K562 (cell line): ENCODE results near the gene KATNB1. TPM values are rescaled to one million over a fixed set of nuclear protein-coding genes. Genes with fewer than 3 reads are reported as not detected.
A peak's percentile ranks its signal among the peaks of the same experiment; 100 is the strongest.

ENCODE experiments used
- ATAC-seq: fragments of 200-7000 bp; cut with Tn5 transposase; 3 replicates; pipeline ENCODE4 v1.9.1; 2020; ENCODE audit warnings: moderate library complexity
- BruUV-seq: library from RNA; stranded (reverse); fragments of 400-500 nt; replicated peaks from 2 replicates; lab custom pipeline; 2021; lab: Mats Ljungman, UMichigan
- CTCF ChIA-PET: fragments of 300-600 bp; formaldehyde crosslinking; extraction: SDS; loops from one replicate; lab custom pipeline; 2021; ENCODE audit warnings: low intra/inter-chr PET ratio; lab: Yijun Ruan, JAX
- POLR2A ChIA-PET: fragments of 300-600, 350-650 bp; sonication (Branson Sonifier 250); formaldehyde crosslinking; extraction: SDS; loops from one replicate; lab custom pipeline; 2021; ENCODE audit warnings: antibody characterized with exemption, inconsistent platforms; lab: Yijun Ruan, JAX
- DNase-seq, 4 experiments: peaks; one replicate each; pipeline versions ENCODE4 v3.0.0 to v3.0.0-alpha.2; 2011 to 2018; ENCODE audit warnings: low spot score in 3 of 4, mixed read lengths in 3 of 4; ENCODE audit errors: extremely low read depth in 1 of 4
- FAIRE-seq: peaks from 2 replicates; lab custom pipeline; 2011; peaks lifted over from hg19 to GRCh38; lab: Jason Lieb, UNC
- H2AFZ ChIP-seq: 2 replicates; pipeline ENCODE4 v1.6.0; 2011; ENCODE audit warnings: low read depth, low read length, control low read depth, inconsistent platforms
- H3K27ac ChIP-seq: fragments of 200-600 bp; 3 replicates; pipeline ENCODE4 v1.8.0; 2011; ENCODE audit warnings: low read depth, mild to moderate bottlenecking, control low read depth, inconsistent platforms, low read length, moderate library complexity, mixed read lengths; ENCODE audit errors: extremely low read depth
- H3K27me3 ChIP-seq, 2 experiments: fragments of 300-600 bp in 1 of 2; 2 replicates in 1 of 2; 3 replicates in 1 of 2; pipeline versions ENCODE4 v1.6.0 to v1.8.0; 2011; ENCODE audit warnings: inconsistent platforms in 2 of 2, low read length in 2 of 2, mild to moderate bottlenecking in 1 of 2, mixed read lengths in 1 of 2, moderate library complexity in 1 of 2; ENCODE audit not compliant: control insufficient read depth in 2 of 2, insufficient read depth in 2 of 2
- H3K36me3 ChIP-seq: fragments of 300-600 bp; 3 replicates; pipeline ENCODE4 v1.8.0; 2011; ENCODE audit warnings: mild to moderate bottlenecking, low read length, inconsistent platforms; ENCODE audit not compliant: control insufficient read depth, insufficient read depth
- H3K4me1 ChIP-seq, 2 experiments: fragments of 200-600 bp in 1 of 2; replicated peaks in 1 of 2; 2 replicates in 1 of 2; 3 replicates in 1 of 2; pipeline versions ENCODE4 v1.5.1 to v1.8.0; 2011; ENCODE audit warnings: inconsistent platforms in 2 of 2, low read length in 2 of 2, mild to moderate bottlenecking in 1 of 2, mixed read lengths in 1 of 2, moderate library complexity in 1 of 2; ENCODE audit not compliant: control insufficient read depth in 2 of 2, insufficient read depth in 2 of 2
- H3K4me2 ChIP-seq: 2 replicates; pipeline ENCODE4 v1.6.1; 2011; ENCODE audit warnings: low read length, control low read depth, inconsistent platforms, mixed read lengths; ENCODE audit not compliant: insufficient read depth
- H3K4me3 ChIP-seq: fragments of 200-600 bp; sonication (generic), shearing (Covaris generic); 2 replicates; pipeline ENCODE4 v1.5.1; 2016; ENCODE audit warnings: control low read depth, inconsistent platforms
- H3K79me2 ChIP-seq: fragments of 200-600 bp; 3 replicates; pipeline ENCODE4 v1.8.0; 2011; ENCODE audit warnings: low read length, inconsistent platforms; ENCODE audit not compliant: control insufficient read depth, insufficient read depth
- H3K9ac ChIP-seq, 2 experiments: 2 replicates each; pipeline versions ENCODE4 v1.6.0 to v1.6.1; 2011; ENCODE audit warnings: low read depth in 2 of 2, low read length in 2 of 2, control low read depth in 1 of 2, inconsistent platforms in 1 of 2, mild to moderate bottlenecking in 1 of 2, mixed read lengths in 1 of 2; ENCODE audit not compliant: insufficient read depth in 1 of 2
- H3K9me1 ChIP-seq: one replicate; pipeline ENCODE4 v1.6.0; 2011; ENCODE audit warnings: inconsistent platforms, mild to moderate bottlenecking, low read length, moderate library complexity; ENCODE audit not compliant: control insufficient read depth, insufficient read depth
- H3K9me3 ChIP-seq: replicated peaks from 2 replicates; pipeline ENCODE4 v1.5.1; 2011; ENCODE audit warnings: low read depth, low read length, inconsistent platforms; ENCODE audit not compliant: control insufficient read depth, insufficient read depth
- H4K20me1 ChIP-seq: replicated peaks from 2 replicates; pipeline ENCODE4 v1.6.1; 2011; ENCODE audit warnings: low read length, inconsistent platforms, mixed read lengths; ENCODE audit not compliant: control insufficient read depth, insufficient read depth
- GTF3C2 ChIP-seq: IDR thresholded peaks from 3 replicates; pipeline ENCODE4 v1.6.1; 2011; ENCODE audit warnings: borderline replicate concordance, mild to moderate bottlenecking, moderate library complexity; ENCODE audit not compliant: insufficient read length; ENCODE audit errors: extremely low read depth
- JUN ChIP-seq, 2 experiments: sonication (generic) in 1 of 2; formaldehyde crosslinking in 1 of 2; IDR thresholded peaks; 2 replicates each; pipeline versions ENCODE4 v1.6.1 to v1.8.0; 2012 to 2022; ENCODE audit warnings: borderline replicate concordance in 2 of 2, mild to moderate bottlenecking in 2 of 2, improper control_type of control experiment in 1 of 2, low read depth in 1 of 2, low read length in 1 of 2, missing genetic modification reagents in 1 of 2
- WGBS: fragments of 100-300 bp; shearing (Covaris generic); methylation state at CpG from one replicate; pipeline ENCODE4 v1.1.6; 2016; ENCODE audit warnings: low coverage, mixed read lengths; ENCODE audit not compliant: insufficient coverage; ENCODE audit errors: missing lambda C conversion rate; 5-methylcytosine and 5-hydroxymethylcytosine counted together
- in situ Hi-C: fragments of 300-500 bp; cut with MboI; formaldehyde crosslinking; loops from 4 replicates; pipeline ENCODE4 v1.15.0; 2018; ENCODE audit warnings: inconsistent platforms, mixed read lengths
- intact Hi-C: fragments of 100-400 bp; cut with micrococcal nuclease; formaldehyde crosslinking; loops from 2 replicates; pipeline ENCODE4 v1.14.2; 2022
- polyA plus RNA-seq, 8 experiments: library from polyadenylated mRNA; depleted of rRNA in 4 of 8; stranded (reverse) in 5 of 8; unstranded in 3 of 8; fragments of >200 nt; fragmentation: Nextera tagmentation in 2 of 8; fragmentation: Illumina TruSeq in 1 of 8; extraction: Ambion mirVana in 2 of 8; extraction: Trizol in 1 of 8; gene quantifications; 2 replicates each; pipeline versions ENCODE4 v1.2.1 to v1.2.3, GENCODE V29; 2011 to 2014; ENCODE audit warnings: inconsistent platforms in 1 of 8, missing spikeins in 1 of 8
- total RNA-seq, 7 experiments: library from RNA; depleted of rRNA in 6 of 7; stranded (reverse); fragments of >200 nt in 6 of 7; fragmentation: Illumina TruSeq in 2 of 7; extraction: Trizol in 2 of 7; gene quantifications; 2 replicates each; pipeline versions ENCODE4 v1.2.1 to v1.2.3, GENCODE V29; 2011 to 2021; ENCODE audit warnings: low replicate concordance in 1 of 7
- TF ChIP-seq, protein P1 (sequence below): sonication (generic); formaldehyde crosslinking; IDR thresholded peaks from 2 replicates; pipeline ENCODE4 v1.8.0; 2022; ENCODE audit warnings: mild to moderate bottlenecking, missing genetic modification reagents, borderline replicate concordance

The KATNB1 gene
- total and polyA plus RNA-seq, 9 of the 15 experiments (the other 6 are each of a cell fraction or from before 2014, with no cell fraction given), result 1.2 to 52.6 (median 21.9) TPM

DNA sequence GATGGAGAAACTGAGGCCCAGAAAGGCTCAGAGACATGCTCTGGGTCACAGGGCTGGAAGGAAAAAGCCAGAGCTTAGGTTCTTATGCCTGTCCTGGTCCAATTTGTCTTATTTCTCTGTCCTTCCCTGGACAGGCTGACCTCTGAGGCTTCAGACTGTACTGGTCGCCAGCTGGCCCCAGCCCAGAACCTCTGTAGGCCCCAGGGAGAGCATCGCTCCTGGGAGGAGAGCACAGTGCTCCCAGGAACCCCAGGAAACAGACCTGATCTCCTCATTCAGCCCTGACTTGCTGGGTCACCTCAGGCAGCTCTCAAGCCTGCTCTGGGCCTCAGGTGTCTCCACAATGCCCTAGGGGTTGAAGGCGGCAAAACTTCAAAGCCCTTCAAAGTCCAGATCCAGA is 36.1 kb upstream of the KATNB1 start:
- H3K9me3 ChIP-seq, result 0 out of 2 replicates have a peak, but pooled peaks cover 2% of the 10 kb centered on the region
- no peaks in the 10 kb centered on the region for H3K27me3 ChIP-seq
- ChIA-PET CTCF (no interaction called here), POLR2A (interaction anchor here (3.3 kb wide), 1 partner anchor 9 kb away, joined by 15 read pairs; no protein-coding TSS in a partner anchor)
- intact Hi-C loops (no loop called here), in situ Hi-C loops (no loop called here)
- ATAC-seq, result no peak
- no peak overlapping the region for H3K4me2 ChIP-seq
- no peaks in the 10 kb centered on the region for H3K9me1 ChIP-seq
- no TSS peak for BruUV-seq
- no peaks in the 10 kb centered on the region for H3K36me3 ChIP-seq
- H3K27ac ChIP-seq, result no peak overlapping the region
- DNase-seq, result no peak
- 0 out of 4 replicates have a peak overlapping the region, but pooled peaks of 1 of the 2 experiments have one; percentile 22 for H3K9ac ChIP-seq
- 81% methylated on average over 3 of the region's 3 CpGs for WGBS
- H3K4me3 ChIP-seq, result no peak overlapping the region
- FAIRE-seq, result no peak
- no peaks in the 10 kb centered on the region for H4K20me1 ChIP-seq
- peaks cover 32 to 45% of the 10 kb centered on the region in 2 experiments for H3K4me1 ChIP-seq
- no peak for TF ChIP-seq JUN (IDR thresholded peaks at IDR 0.05; ENCODE audit: borderline replicate concordance, low read depth, low read length)
- no peak for TF ChIP-seq JUN (CRISPR knock-in tag; IDR thresholded peaks at IDR 0.05; ENCODE audit: borderline replicate concordance)
- TF ChIP-seq, protein P1, sequence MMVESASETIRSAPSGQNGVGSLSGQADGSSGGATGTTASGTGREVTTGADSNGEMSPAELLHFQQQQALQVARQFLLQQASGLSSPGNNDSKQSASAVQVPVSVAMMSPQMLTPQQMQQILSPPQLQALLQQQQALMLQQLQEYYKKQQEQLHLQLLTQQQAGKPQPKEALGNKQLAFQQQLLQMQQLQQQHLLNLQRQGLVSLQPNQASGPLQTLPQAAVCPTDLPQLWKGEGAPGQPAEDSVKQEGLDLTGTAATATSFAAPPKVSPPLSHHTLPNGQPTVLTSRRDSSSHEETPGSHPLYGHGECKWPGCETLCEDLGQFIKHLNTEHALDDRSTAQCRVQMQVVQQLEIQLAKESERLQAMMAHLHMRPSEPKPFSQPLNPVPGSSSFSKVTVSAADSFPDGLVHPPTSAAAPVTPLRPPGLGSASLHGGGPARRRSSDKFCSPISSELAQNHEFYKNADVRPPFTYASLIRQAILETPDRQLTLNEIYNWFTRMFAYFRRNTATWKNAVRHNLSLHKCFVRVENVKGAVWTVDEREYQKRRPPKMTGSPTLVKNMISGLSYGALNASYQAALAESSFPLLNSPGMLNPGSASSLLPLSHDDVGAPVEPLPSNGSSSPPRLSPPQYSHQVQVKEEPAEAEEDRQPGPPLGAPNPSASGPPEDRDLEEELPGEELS, result no peak
- no peak for TF ChIP-seq GTF3C2
- no peaks in the 10 kb centered on the region for H3K79me2 ChIP-seq
- no peak overlapping the region for H2AFZ ChIP-seq
